MCF 10A (cell line): ENCODE results near the gene NUP50. TPM values are rescaled to one million over a fixed set of nuclear protein-coding genes. Genes with fewer than 3 reads are reported as not detected.

Experiments used
- BruUV-seq: library from RNA; stranded (reverse); fragments of 400-500 nt; replicated peaks from 2 replicates; lab custom pipeline; 2021; lab: Mats Ljungman, UMichigan
- CTCF ChIA-PET: fragments of 300-600 bp; sonication (Branson Sonifier 250); formaldehyde crosslinking; extraction: SDS; loops from one replicate; lab custom pipeline; 2021; ENCODE audit warnings: antibody characterized with exemption, inconsistent platforms; lab: Yijun Ruan, JAX
- POLR2A ChIA-PET: fragments of 300-600, 350-650 bp; sonication (Branson Sonifier 250); formaldehyde crosslinking; extraction: SDS; loops from one replicate; lab custom pipeline; 2020; ENCODE audit warnings: antibody characterized with exemption, inconsistent platforms; lab: Yijun Ruan, JAX
- DNase-seq: peaks from one replicate; pipeline ENCODE4 v3.0.0-alpha.2; 2018; ENCODE audit not compliant: unreplicated experiment
- H3K27ac Mint-ChIP-seq: one replicate; pipeline ENCODE4 v1.8.0; 2022; ENCODE audit warnings: mild to moderate bottlenecking, low read depth, mixed read lengths; ENCODE audit not compliant: unreplicated experiment
- H3K27me3 Mint-ChIP-seq: one replicate; pipeline ENCODE4 v1.8.0; 2022; ENCODE audit warnings: mixed read lengths; ENCODE audit not compliant: insufficient read depth, unreplicated experiment
- H3K36me3 Mint-ChIP-seq: one replicate; pipeline ENCODE4 v1.8.0; 2022; ENCODE audit warnings: mild to moderate bottlenecking, moderate library complexity, mixed read lengths; ENCODE audit not compliant: insufficient read depth, unreplicated experiment
- H3K4me1 Mint-ChIP-seq: one replicate; pipeline ENCODE4 v1.8.0; 2022; ENCODE audit warnings: mixed read lengths; ENCODE audit not compliant: insufficient read depth, unreplicated experiment
- H3K4me3 Mint-ChIP-seq: one replicate; pipeline ENCODE4 v1.8.0; 2022; ENCODE audit warnings: mild to moderate bottlenecking, moderate library complexity, mixed read lengths; ENCODE audit not compliant: unreplicated experiment
- H3K9me3 Mint-ChIP-seq: one replicate; pipeline ENCODE4 v1.8.0; 2022; ENCODE audit warnings: mixed read lengths; ENCODE audit not compliant: unreplicated experiment
- intact Hi-C: fragments of 100-400 bp; cut with micrococcal nuclease; formaldehyde crosslinking; loops from 2 replicates; pipeline ENCODE4 v1.14.1; 2022
- total RNA-seq: library from RNA; stranded (reverse); gene quantifications from 2 replicates; pipeline ENCODE4 v1.2.3, GENCODE V29; 2022
- TF ChIP-seq, protein P1 (sequence below): fragments of 200-600 bp; IDR thresholded peaks from one replicate; pipeline ENCODE4 v1.8.0; 2022; ENCODE audit warnings: antibody characterized with exemption, mild to moderate bottlenecking; ENCODE audit not compliant: unreplicated experiment

The NUP50 gene
- total RNA-seq, 1 experiment from 2014 or later, result 70.3 TPM

DNA sequence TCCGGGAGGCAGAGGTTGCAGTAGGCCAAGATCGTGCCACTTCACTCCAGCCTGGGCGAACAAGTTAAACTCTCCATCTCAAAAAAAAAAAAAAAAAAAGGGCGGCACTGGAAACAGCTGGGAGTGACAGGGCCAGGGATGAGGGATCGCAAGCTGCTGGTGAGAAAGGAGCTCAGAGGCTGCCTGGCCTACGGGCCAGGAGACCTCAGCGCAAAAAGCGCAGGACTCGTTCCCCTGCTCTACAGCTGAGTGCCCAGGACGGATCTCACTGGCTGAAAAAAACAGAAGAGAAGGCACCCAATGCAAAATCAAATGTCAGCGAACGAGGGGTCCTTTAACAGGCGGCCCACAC, 650 bp upstream of the NUP50 start:
- TF ChIP-seq, protein P1, sequence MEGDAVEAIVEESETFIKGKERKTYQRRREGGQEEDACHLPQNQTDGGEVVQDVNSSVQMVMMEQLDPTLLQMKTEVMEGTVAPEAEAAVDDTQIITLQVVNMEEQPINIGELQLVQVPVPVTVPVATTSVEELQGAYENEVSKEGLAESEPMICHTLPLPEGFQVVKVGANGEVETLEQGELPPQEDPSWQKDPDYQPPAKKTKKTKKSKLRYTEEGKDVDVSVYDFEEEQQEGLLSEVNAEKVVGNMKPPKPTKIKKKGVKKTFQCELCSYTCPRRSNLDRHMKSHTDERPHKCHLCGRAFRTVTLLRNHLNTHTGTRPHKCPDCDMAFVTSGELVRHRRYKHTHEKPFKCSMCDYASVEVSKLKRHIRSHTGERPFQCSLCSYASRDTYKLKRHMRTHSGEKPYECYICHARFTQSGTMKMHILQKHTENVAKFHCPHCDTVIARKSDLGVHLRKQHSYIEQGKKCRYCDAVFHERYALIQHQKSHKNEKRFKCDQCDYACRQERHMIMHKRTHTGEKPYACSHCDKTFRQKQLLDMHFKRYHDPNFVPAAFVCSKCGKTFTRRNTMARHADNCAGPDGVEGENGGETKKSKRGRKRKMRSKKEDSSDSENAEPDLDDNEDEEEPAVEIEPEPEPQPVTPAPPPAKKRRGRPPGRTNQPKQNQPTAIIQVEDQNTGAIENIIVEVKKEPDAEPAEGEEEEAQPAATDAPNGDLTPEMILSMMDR, result no peak
- Mint-ChIP-seq H3K4me1 (peaks cover 49% of the 10 kb centered on the region), H3K27ac (peak overlapping the region; percentile 97), H3K9me3 (no peaks in the 10 kb centered on the region), H3K27me3 (no peaks in the 10 kb centered on the region), H3K36me3 (peaks cover 48% of the 10 kb centered on the region), H3K4me3 (peak overlapping the region; percentile 91)
- CTCF ChIA-PET, result no interaction called here
- intact Hi-C loops, result loop anchor here (2.0 to 10.0 kb wide), 4 partner anchors 58 to 188 kb away; no protein-coding TSS in a partner anchor
- peak; percentile 36 for DNase-seq
- BruUV-seq, result TSS peak; percentile 55
- POLR2A ChIA-PET, result interaction anchor here (0.7 to 3.8 kb wide), 20 partner anchors 12 to 1979 kb away, joined by 3 to 32 read pairs (median 4); no protein-coding TSS in a partner anchor

DNA sequence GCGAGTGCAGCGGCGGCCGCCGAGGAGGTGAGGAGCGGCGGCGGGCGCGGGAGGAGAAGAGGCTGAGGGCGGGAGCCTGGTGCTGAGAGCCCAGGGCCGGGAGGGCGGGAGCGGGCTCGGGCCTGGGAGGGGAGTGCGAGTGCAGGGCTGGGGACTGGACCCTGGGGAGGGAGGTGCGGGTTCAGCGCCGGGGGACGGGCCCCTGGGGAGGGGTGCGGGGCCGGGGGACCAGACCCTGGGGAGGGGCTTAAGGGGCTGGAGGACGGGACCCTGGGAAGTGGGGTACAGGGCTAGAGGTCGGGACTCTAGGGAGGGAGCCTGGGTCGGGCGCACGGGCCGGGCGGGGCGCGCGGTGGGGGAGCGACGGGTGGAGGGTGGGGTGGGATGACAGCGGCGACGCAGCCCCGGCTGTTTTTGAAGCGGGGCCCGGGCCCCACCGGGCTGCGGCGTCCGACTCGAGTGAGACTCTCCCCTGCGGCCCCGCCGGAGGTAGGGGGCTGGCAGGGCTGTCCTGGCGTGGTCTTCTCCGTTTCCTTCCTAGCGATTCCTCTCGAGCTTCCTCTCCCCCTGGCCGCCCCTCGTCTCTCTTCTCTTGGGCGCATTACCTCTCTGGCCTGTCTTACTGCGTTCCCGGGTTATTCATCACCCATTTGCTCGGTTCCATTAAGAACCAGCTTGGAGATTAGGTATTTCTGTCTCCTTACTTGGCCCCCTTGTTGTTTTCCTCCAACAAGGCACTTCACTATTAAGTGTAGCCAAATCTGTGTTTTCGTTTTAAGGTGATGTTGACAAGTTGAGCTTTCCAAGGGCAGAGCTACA, 754 bp downstream of the NUP50 start:
- Mint-ChIP-seq H3K27me3 (no peaks in the 10 kb centered on the region), H3K9me3 (no peaks in the 10 kb centered on the region), H3K4me1 (peaks cover 38% of the 10 kb centered on the region), H3K36me3 (peaks cover 49% of the 10 kb centered on the region), H3K27ac (peak overlapping the region; percentile 97), H3K4me3 (peak overlapping the region; percentile 91)
- ChIA-PET POLR2A (interaction anchor here (0.5 to 3.8 kb wide), 42 partner anchors 7 to 1171 kb away, joined by 3 to 32 read pairs (median 3); partner anchors contain the start of genes ARHGAP8 and TRMU), CTCF (interaction anchor here (0.6 to 1.8 kb wide), 9 partner anchors 9 to 388 kb away, joined by 3 to 5 read pairs (median 3); no protein-coding TSS in a partner anchor)
- intact Hi-C loops, result loop anchor here (5.0 to 10.0 kb wide), 2 partner anchors 98 to 190 kb away; no protein-coding TSS in a partner anchor
- no peak for DNase-seq
- TF ChIP-seq, protein P1, result no peak
- BruUV-seq, result no TSS peak

DNA sequence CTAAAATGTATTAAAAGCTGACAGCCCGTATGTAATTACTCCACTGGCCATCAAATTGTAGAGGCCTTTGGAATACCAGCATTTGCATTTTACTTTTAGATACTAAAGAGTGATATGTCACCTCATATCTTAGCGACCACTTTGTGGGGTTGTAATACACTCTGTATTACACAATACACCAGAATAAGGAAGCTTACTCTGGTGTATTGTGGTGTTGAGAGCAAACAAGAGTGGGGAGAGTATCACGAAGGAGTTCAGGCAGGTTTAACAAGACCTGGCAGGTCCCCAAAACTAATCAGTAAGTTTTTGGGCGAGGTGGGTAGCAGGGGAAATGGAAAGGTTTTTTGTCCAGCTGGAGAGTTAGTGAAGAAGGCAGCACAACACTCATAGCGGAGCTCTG, 3.2 kb downstream of the NUP50 start:
- no peak overlapping the region for H3K4me3 Mint-ChIP-seq

More for the DNA sequence above, 3.2 kb downstream of the NUP50 start:
- ChIA-PET POLR2A (interaction anchor here (0.6 to 3.2 kb wide), 5 partner anchors 9 to 79 kb away, joined by 3 to 12 read pairs (median 3); no protein-coding TSS in a partner anchor), CTCF (interaction anchor here (0.6 kb wide), 1 partner anchor 153 kb away, joined by 3 read pairs; no protein-coding TSS in a partner anchor)
- Mint-ChIP-seq H3K27ac (peak overlapping the region; percentile 86), H3K4me1 (peaks cover 34% of the 10 kb centered on the region), H3K27me3 (no peaks in the 10 kb centered on the region), H3K36me3 (peaks cover 47% of the 10 kb centered on the region), H3K9me3 (no peaks in the 10 kb centered on the region)
- TF ChIP-seq, protein P1, result no peak
- intact Hi-C loops, result loop anchor here (10.0 kb wide), 1 partner anchor 192 kb away; no protein-coding TSS in a partner anchor
- BruUV-seq, result no TSS peak
- DNase-seq, result no peak
